GM19099 (cell line): Measurements from ENCODE around the gene ALS2CL.

Experiments
- POLR2A ChIP-seq: IDR thresholded peaks from 3 replicates; pipeline ENCODE4 v1.6.1; 2011; ENCODE audit warnings: low read depth; ENCODE audit not compliant: insufficient read length; ENCODE audit errors: extremely low read depth

Gene ALS2CL

GRCh38 chr3:46678280-46678679 is 15.2 kb downstream of the ALS2CL start:
- TF ChIP-seq POLR2A: no peak

- no peak for TF ChIP-seq POLR2A
Observed at GRCh38 chr3:46677411-46677726, 16.1 kb downstream of the ALS2CL start.

- no peak for TF ChIP-seq POLR2A
Observed at GRCh38 chr3:46676601-46677410, 16.7 kb downstream of the ALS2CL start.

- no peak for TF ChIP-seq POLR2A
Observed at GRCh38 chr3:46675843-46676567, 17.5 kb downstream of the ALS2CL start.

- no peak for TF ChIP-seq POLR2A
Observed at GRCh38 chr3:46675426-46675825, 18.1 kb downstream of the ALS2CL start.

- TF ChIP-seq POLR2A: no peak
Observed at GRCh38 chr3:46674031-46674845, 19.2 kb downstream of the ALS2CL start.

- no peak for TF ChIP-seq POLR2A
Observed at GRCh38 chr3:46673151-46674030, 20.1 kb downstream of the ALS2CL start.

- no peak for TF ChIP-seq POLR2A
Observed at GRCh38 chr3:46672349-46672695, 21.2 kb downstream of the ALS2CL start.

GRCh38 chr3:46671541-46672348 is 21.7 kb downstream of the ALS2CL start:
- TF ChIP-seq POLR2A: no peak

- no peak for TF ChIP-seq POLR2A
Observed at GRCh38 chr3:46670891-46671427, 22.5 kb downstream of the ALS2CL start.

GRCh38 chr3:46670000-46670890 is 23.2 kb downstream of the ALS2CL start:
- TF ChIP-seq POLR2A: no peak

GRCh38 chr3:46669191-46669999 is 24.1 kb downstream of the ALS2CL start:
- TF ChIP-seq POLR2A: no peak
